HEK293 (cell line): ENCODE data around the gene MMD.
"Not testable (repeated sequence)": the region's sequence is repeated elsewhere in the genome, so short reads cannot be mapped to it uniquely, and the experiment has no call there.

Experiments used
- KLF1 ChIP-seq: fragments of 450-650 bp; formaldehyde crosslinking; IDR thresholded peaks from 2 replicates; pipeline ENCODE4 v1.5.1; 2016; ENCODE audit warnings: missing biosample characterization, missing genetic modification characterization
- MYNN ChIP-seq: fragments of 450-650 bp; formaldehyde crosslinking; IDR thresholded peaks from 2 replicates; pipeline ENCODE4 v1.5.1; 2016; ENCODE audit warnings: missing biosample characterization, missing genetic modification characterization, borderline replicate concordance
- TCF7L2 ChIP-seq: IDR thresholded peaks from 2 replicates; pipeline ENCODE4 v1.6.1; 2011; ENCODE audit warnings: low read depth, mild to moderate bottlenecking, inconsistent platforms, low read length, moderate library complexity, borderline replicate concordance
- ZNF548 ChIP-seq: fragments of 450-650 bp; formaldehyde crosslinking; IDR thresholded peaks from 2 replicates; pipeline ENCODE4 v1.5.1; 2016; ENCODE audit warnings: missing biosample characterization, missing genetic modification characterization
- ZNF76 ChIP-seq: fragments of 450-650 bp; formaldehyde crosslinking; IDR thresholded peaks from 2 replicates; pipeline ENCODE4; 2016; ENCODE audit warnings: low read depth, missing biosample characterization, missing genetic modification characterization, borderline replicate concordance

DNA sequence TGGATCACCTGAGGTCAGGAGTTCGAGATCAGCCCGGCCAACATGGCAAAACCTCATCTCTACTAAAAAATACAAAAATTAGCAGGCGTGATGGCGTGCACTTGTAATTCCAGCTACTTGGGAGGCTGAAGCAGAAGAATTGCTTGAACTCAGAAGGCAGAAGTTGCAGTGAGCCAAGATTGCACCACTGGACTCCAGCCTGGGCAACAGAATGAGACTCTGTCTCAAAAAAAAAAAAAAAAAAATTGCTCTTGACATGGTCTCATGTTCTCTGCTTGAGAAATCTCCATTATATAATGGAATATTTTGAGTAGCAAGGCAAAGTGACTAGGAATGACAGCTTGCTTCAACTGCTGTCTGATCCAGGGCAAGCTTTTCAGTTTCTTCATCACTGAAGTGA, 24.4 kb upstream of the MMD start:
- not testable (repeated sequence) for TF ChIP-seq KLF1 (tag by site-specific recombination); ZNF76 (tag by site-specific recombination); MYNN (tag by site-specific recombination); TCF7L2; ZNF548 (tag by site-specific recombination)
